MM.1S (cell line): ENCODE results near the gene MTM1.

ENCODE experiments used
- DNase-seq: peaks from one replicate; pipeline ENCODE4 v3.0.0-alpha.2; 2015
- H2AFZ ChIP-seq: fragments of 300-600 bp; sonication (generic); 2 replicates; pipeline ENCODE4 v1.6.0; 2016; ENCODE audit warnings: antibody characterized with exemption, low read length
- H3F3A ChIP-seq: fragments of 300-600 bp; sonication (generic); 2 replicates; pipeline ENCODE4 v1.6.1; 2016; ENCODE audit warnings: mild to moderate bottlenecking, antibody characterized with exemption, low read length, moderate library complexity, mixed read lengths; ENCODE audit not compliant: insufficient read depth
- H3K27ac ChIP-seq: fragments of 300-600 bp; sonication (generic); 2 replicates; pipeline ENCODE4 v1.5.1; 2016; ENCODE audit warnings: mild to moderate bottlenecking, low read length
- H3K27me3 ChIP-seq: fragments of 300-600 bp; sonication (generic); replicated peaks from 2 replicates; pipeline ENCODE4 v1.6.0; 2016; ENCODE audit warnings: low read length; ENCODE audit not compliant: insufficient read depth
- H3K36me3 ChIP-seq: fragments of 300-600 bp; sonication (generic); replicated peaks from 2 replicates; pipeline ENCODE4 v1.6.1; 2016; ENCODE audit warnings: mild to moderate bottlenecking, low read length, mixed read lengths; ENCODE audit not compliant: insufficient read depth
- H3K4me1 ChIP-seq: fragments of 300-600 bp; sonication (generic); 2 replicates; pipeline ENCODE4 v1.6.1; 2016; ENCODE audit warnings: low read length, mixed read lengths
- H3K4me2 ChIP-seq: fragments of 300-600 bp; sonication (generic); 2 replicates; pipeline ENCODE4 v1.6.0; 2016; ENCODE audit warnings: low read depth, low read length
- H3K4me3 ChIP-seq: fragments of 300-600 bp; sonication (generic); 2 replicates; pipeline ENCODE4 v1.5.1; 2016; ENCODE audit warnings: low read length, mixed read lengths
- H3K79me2 ChIP-seq: fragments of 300-600 bp; sonication (generic); 2 replicates; pipeline ENCODE4 v1.6.1; 2016; ENCODE audit warnings: mixed run types, low read length, mixed read lengths
- H3K9ac ChIP-seq: fragments of 300-600 bp; sonication (generic); 2 replicates; pipeline ENCODE4 v1.6.1; 2016; ENCODE audit warnings: low read length, mixed read lengths
- H3K9me2 ChIP-seq: fragments of 300-600 bp; sonication (generic); replicated peaks from 2 replicates; pipeline ENCODE4 v1.6.1; 2016; ENCODE audit warnings: mild to moderate bottlenecking, low read length, mixed read lengths; ENCODE audit not compliant: insufficient read depth
- H3K9me3 ChIP-seq: fragments of 300-600 bp; sonication (generic); replicated peaks from 2 replicates; pipeline ENCODE4 v1.6.1; 2016; ENCODE audit warnings: mild to moderate bottlenecking, low read length, mixed read lengths; ENCODE audit not compliant: insufficient read depth
- H4K20me1 ChIP-seq: fragments of 300-600 bp; sonication (generic); 2 replicates; pipeline ENCODE4 v1.6.1; 2016; ENCODE audit warnings: mild to moderate bottlenecking, low read length, moderate library complexity, mixed read lengths; ENCODE audit not compliant: insufficient read depth
- CTCF ChIP-seq: fragments of 300-600 bp; sonication (generic); IDR thresholded peaks from 2 replicates; pipeline ENCODE4 v1.5.1; 2016; ENCODE audit warnings: antibody characterized with exemption, low read length, mixed read lengths
- EZH2 ChIP-seq: fragments of 300-600 bp; sonication (generic); optimal IDR thresholded peaks from 2 replicates; pipeline ENCODE3; 2017; ENCODE audit warnings: low read depth, mild to moderate bottlenecking, antibody characterized with exemption, low read length, mixed read lengths
- EZH2phosphoT487 ChIP-seq: fragments of 300-600 bp; sonication (generic); IDR thresholded peaks from 2 replicates; pipeline ENCODE4 v1.6.1; 2018; ENCODE audit warnings: antibody characterized with exemption, low read length

The MTM1 gene

GRCh38 chrX:150703695-150703974, 135.2 kb downstream of the MTM1 start:
- H3K27me3 ChIP-seq = no peaks in the 10 kb centered on the region
- no peaks in the 10 kb centered on the region for H3K9me3 ChIP-seq
- H3K4me1 ChIP-seq = no peaks in the 10 kb centered on the region
- no peaks in the 10 kb centered on the region; the same call in none of the 2 replicates for H3K36me3 ChIP-seq
- no peak overlapping the region for H3K9ac ChIP-seq
- H2AFZ ChIP-seq = no peak overlapping the region
- no peaks in the 10 kb centered on the region for H3K9me2 ChIP-seq
- TF ChIP-seq EZH2 = no peak
- TF ChIP-seq CTCF = no peak
- no peak for TF ChIP-seq EZH2phosphoT487
- no peak for DNase-seq
- H3K79me2 ChIP-seq = peaks cover 25% of the 10 kb centered on the region
- H3K4me2 ChIP-seq = no peak overlapping the region
- no peak overlapping the region for H3K4me3 ChIP-seq
- H3K27ac ChIP-seq = no peak overlapping the region
- H4K20me1 ChIP-seq = 0 out of 2 replicates have a peak, but pooled peaks cover 3% of the 10 kb centered on the region
- no peaks in the 10 kb centered on the region for H3F3A ChIP-seq

GRCh38 chrX:150704030-150704613, 135.7 kb downstream of the MTM1 start:
- H3K4me3 ChIP-seq = no peak overlapping the region
- no peaks in the 10 kb centered on the region for H3F3A ChIP-seq
- no peak overlapping the region for H3K27ac ChIP-seq
- H3K79me2 ChIP-seq = peaks cover 22% of the 10 kb centered on the region
- H3K9me3 ChIP-seq = no peaks in the 10 kb centered on the region
- TF ChIP-seq EZH2 (no peak), CTCF (no peak), EZH2phosphoT487 (no peak)
- H3K4me1 ChIP-seq = no peaks in the 10 kb centered on the region
- H3K4me2 ChIP-seq = no peak overlapping the region
- DNase-seq = no peak
- 0 out of 2 replicates have a peak, but pooled peaks cover 1% of the 10 kb centered on the region for H4K20me1 ChIP-seq
- H3K9ac ChIP-seq = no peak overlapping the region
- no peaks in the 10 kb centered on the region; the same call in none of the 2 replicates for H3K36me3 ChIP-seq
- no peaks in the 10 kb centered on the region for H3K9me2 ChIP-seq
- H3K27me3 ChIP-seq = no peaks in the 10 kb centered on the region
- no peak overlapping the region for H2AFZ ChIP-seq

GRCh38 chrX:150712619-150713018, 144.2 kb downstream of the MTM1 start:
- no peak overlapping the region for H3K4me3 ChIP-seq
- H3K9me3 ChIP-seq = no peaks in the 10 kb centered on the region
- H3K27ac ChIP-seq = no peak overlapping the region
- H3K9ac ChIP-seq = no peak overlapping the region
- no peaks in the 10 kb centered on the region for H3K9me2 ChIP-seq
- H3K4me2 ChIP-seq = no peak overlapping the region
- 0 out of 2 replicates have a peak, but pooled peaks cover 2% of the 10 kb centered on the region for H3K79me2 ChIP-seq
- no peaks in the 10 kb centered on the region for H3K4me1 ChIP-seq
- no peaks in the 10 kb centered on the region for H3K27me3 ChIP-seq
- DNase-seq = no peak
- no peaks in the 10 kb centered on the region for H3F3A ChIP-seq
- H3K36me3 ChIP-seq = no peaks in the 10 kb centered on the region
- no peak for TF ChIP-seq EZH2phosphoT487
- no peak for TF ChIP-seq EZH2
- no peak for TF ChIP-seq CTCF
- H4K20me1 ChIP-seq = no peaks in the 10 kb centered on the region
- no peak overlapping the region for H2AFZ ChIP-seq
